HG02571 (cell line): ENCODE data around the gene FBXO9.
A peak's percentile ranks its signal among the peaks of the same experiment; 100 is the strongest.
"Not testable (repeated sequence)": the region's sequence is repeated elsewhere in the genome, so short reads cannot be mapped to it uniquely, and the experiment has no call there.

Source experiments
- ATAC-seq: cut with Tn5 transposase; IDR thresholded peaks from one replicate; pipeline ENCODE4 v1.9.1; 2021; ENCODE audit warnings: mild to moderate bottlenecking, moderate library complexity; ENCODE audit not compliant: unreplicated experiment

FBXO9 gene

GRCh38 chr6:53045891-53046673, 19.1 kb upstream of the FBXO9 start:
- no peak for ATAC-seq

- no peak for ATAC-seq
Measured at GRCh38 chr6:53048431-53049195, 16.6 kb upstream of the FBXO9 start.

DNA sequence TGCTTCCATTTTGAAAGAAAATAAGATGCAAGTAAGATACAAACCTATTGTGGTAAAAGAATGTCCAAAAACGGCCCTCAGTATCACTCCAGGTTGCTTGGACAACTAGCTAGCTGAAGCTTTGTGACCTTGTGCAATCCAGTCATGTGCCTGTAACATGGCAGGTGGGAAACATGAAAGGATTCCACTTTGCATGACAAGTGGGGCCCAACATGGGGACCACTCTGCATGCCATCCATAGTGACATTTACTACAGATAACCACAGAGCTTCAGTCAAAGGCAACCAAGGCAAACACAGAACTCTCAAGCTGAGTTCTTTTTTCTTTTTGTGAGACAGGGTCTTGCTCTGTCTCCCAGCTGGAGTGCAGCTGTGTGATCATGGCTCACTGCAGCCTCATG, 15.8 kb upstream of the FBXO9 start:
- no peak for ATAC-seq

DNA sequence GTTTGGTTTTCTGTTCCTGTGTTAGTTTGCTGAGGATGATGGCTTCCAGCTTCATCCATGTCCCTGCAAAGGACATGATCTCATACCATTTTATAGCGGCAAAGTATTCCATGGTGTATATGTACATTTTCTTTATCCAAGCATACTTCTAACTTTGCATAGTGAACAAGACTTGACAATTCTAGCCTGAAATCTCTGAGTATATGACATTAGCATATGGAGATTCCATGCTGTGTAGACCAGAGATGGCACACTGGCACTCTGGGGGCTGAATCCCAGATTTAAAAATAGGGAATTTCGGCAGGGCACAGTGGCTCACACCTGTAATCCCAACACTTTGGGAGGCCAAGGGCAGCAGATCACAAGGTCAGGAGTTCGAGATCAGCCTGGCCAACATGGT, 13.1 kb upstream of the FBXO9 start:
- not testable (repeated sequence) for ATAC-seq

DNA sequence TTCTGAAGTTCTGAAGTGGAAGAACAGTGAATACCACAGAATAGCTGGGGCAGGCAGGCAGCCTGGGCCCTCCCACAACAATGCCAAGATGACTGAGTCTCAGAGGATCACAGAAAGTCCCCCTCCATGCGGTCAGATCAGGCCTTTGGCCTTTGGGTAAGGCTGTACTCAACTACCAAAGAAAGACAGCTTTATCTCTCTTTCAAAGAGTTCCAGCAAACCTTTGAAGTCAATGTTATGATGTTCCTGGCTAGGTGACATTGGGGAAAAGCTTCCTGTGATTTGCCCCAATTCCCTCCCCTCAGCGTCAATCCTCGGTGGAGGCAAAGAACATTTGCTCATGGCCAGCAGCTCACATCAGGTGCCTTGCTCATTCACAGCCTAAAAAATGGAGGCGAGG, 10.7 kb upstream of the FBXO9 start:
- ATAC-seq = no peak

GRCh38 chr6:53055873-53056272, 9.3 kb upstream of the FBXO9 start:
- ATAC-seq = no peak

DNA sequence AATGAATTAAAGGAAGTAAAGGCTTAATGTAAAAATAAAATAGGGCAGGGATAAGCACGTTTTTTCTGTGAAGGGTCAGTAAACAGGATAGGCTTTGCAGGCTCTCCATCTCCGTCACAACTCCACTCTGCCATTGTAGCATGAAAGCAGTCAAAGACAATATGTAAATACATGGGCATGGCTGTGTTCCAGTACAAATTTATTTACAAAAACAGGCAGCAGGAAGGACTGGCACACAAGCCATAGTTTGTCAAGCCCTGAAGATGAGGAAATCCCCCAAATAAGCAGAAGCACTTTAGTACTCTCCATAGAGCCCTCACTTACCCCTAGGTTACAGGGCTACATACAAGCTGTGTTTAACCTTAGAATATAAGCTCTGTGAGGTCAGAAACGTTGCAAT, 8.9 kb upstream of the FBXO9 start:
- no peak for ATAC-seq

DNA sequence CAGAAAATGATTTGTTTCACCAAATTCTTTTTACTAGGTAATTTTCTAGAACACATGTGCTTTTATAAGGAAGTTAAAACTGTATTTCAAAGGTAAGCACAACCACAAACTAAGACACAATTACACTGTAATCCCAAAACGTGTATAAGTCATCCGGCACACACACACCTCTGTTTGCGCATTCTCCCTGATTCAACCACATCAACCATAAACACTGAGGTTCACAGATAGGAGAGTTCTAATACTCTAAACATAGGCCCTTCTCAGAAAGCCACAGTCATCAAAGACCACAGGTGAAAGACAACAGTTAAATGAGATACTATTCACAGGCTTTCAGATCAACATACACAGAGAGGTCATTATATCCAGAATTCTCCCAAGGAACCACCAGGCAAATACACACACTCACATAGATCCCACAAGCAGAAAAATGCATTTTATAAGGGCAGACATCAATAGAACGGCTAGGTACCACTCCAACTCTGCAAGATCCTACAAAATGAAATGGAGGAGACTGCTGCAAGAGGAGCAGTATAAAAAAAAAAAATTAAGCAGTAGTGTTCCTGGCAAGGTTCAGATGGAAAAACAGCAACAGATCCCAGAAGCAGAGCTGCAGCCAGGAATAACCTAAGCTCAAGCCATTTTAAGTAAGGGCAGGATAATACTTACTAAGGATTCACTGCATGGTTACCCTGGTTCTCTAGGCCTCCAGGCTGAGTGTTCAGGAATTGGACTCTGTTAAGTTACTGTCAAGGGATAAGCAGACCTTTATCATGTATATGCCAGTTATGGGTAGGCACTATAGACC, 6.6 kb upstream of the FBXO9 start:
- no peak for ATAC-seq

- no peak for ATAC-seq
Measured at GRCh38 chr6:53059648-53060589, 5.3 kb upstream of the FBXO9 start.

- ATAC-seq = no peak
Measured at GRCh38 chr6:53062169-53062539, 3.0 kb upstream of the FBXO9 start.

DNA sequence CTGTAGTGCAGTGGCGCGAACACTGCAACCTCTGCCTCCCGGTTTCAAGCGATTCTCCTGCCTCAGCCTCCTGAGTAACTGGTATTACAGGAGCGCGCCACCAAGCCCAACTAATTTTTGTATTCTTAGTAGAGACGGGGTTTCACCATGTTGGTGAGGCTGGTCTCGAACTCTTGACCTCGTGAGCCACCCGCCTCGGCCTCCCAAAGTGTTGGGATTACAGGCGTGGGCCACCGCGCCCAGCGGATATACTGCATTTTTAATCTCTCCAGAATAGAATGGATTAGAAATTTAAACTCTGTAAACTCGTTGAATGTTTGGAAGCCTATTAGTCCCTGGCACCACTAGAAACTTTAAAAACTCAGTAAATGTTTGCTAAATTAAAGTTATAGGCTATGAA, 949 bp upstream of the FBXO9 start:
- ATAC-seq = not testable (repeated sequence)

DNA sequence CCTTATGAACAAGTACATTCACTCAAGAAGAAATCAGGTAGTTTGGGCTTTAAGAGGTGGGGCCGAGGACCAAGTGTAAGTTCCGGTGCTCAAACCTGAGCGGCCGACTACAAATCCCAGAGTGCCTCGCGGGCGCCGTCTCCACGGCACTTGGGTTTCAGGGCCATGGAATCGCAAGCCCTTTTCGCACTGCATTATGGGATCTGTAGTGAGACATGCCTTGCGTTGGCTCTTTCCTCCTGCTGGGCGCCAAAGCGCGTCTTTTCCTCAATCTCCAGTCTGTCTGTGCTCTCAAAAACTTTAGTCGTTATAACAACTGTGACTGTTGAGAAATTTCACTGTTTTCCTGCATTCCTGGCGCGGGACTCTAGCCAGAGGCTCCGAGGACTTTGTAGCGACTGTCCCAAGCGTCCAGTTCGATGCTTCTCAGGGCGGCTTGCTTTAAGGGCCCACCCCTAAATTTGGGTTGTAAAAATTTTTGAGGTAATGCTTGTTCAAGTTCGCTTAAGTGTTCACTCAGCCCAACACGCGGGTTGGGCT, 408 bp upstream of the FBXO9 start:
- ATAC-seq = peak; percentile 77

GRCh38 chr6:53066077-53066417, 843 bp downstream of the FBXO9 start:
- no peak for ATAC-seq

DNA sequence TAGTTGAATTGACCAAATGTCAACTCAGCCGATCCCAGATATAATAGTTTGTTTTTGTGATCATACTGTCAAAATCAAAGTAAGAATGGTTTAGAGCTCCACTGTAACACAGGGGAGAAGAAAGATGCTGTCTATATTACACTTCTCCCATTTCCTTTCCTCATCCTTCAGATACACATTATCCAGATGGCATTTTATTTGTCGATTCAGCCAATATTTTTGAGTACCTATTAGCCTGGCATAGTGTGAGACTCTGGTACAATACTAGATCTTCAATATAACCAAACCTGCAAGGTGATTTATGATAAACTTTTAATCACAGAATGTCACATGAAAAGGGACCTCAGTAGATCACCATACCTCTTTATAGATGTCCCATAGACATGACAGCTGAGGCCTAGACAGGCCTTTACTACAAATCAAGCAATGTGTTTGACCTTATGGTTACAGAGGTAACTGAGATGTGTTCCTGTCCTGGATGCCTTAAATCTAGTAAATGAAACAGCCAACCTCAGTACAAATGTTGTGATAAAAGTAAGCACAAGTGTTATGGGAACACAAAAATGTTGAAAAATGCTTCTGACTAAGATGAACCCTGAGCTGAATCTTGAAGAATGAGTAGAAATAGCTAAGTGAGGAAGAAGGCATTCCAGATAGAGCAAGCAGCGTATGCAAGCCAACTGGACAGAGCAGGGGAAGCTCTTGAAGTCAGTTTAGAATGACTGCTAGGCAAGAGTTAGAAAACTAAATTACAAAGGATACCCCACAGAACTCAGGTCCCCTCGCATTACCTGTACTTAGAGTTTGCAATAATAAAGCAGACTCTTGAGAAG, 1.9 kb downstream of the FBXO9 start:
- no peak for ATAC-seq

- ATAC-seq = no peak
Measured at GRCh38 chr6:53067849-53068361, 2.7 kb downstream of the FBXO9 start.

DNA sequence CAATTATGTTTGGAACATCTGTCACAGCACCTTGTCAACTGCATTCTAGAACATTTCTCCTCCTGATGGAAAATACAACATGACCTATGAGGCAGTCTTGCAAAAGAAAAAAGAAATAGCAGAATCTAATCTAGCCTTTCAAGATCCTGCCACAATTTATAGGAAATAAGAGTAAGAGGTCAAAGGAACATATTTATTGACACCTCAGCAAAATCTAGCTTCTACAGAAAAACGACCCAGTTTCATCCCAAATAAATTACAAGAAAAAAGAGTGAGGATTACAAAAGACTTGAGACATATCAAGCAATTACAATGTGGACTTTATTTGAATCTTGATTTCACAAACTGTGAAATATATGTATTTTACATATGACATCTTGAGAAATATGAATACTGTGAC, 4.2 kb downstream of the FBXO9 start:
- no peak for ATAC-seq

- peak; percentile 82 for ATAC-seq
Measured at GRCh38 chr6:53070806-53071205, 5.6 kb downstream of the FBXO9 start.

GRCh38 chr6:53074347-53074746, 9.1 kb downstream of the FBXO9 start:
- no peak for ATAC-seq

DNA sequence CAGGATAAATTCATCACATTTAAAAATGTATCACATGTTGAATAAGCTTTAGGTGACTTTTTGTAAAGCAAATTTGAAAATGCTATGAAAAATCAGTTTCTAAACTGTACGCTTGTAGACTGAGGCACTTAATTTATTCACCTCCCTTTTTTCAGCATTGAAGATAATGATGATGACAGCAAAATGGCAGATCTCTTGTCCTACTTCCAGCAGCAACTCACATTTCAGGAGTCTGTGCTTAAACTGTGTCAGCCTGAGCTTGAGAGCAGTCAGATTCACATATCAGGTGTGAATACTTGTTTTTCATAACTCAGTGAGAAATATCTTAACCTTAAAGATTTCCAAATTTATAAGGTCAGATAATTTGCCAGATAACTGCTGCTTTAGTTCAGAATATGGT, 15.6 kb downstream of the FBXO9 start:
- ATAC-seq = no peak
